GM19025 (cell line): ENCODE data around the gene KLHL14.

Experiments used
- ATAC-seq: cut with Tn5 transposase; IDR thresholded peaks from one replicate; pipeline ENCODE4 v1.9.1; 2021; ENCODE audit warnings: mild to moderate bottlenecking, low read depth, moderate library complexity; ENCODE audit not compliant: unreplicated experiment

The KLHL14 gene

DNA sequence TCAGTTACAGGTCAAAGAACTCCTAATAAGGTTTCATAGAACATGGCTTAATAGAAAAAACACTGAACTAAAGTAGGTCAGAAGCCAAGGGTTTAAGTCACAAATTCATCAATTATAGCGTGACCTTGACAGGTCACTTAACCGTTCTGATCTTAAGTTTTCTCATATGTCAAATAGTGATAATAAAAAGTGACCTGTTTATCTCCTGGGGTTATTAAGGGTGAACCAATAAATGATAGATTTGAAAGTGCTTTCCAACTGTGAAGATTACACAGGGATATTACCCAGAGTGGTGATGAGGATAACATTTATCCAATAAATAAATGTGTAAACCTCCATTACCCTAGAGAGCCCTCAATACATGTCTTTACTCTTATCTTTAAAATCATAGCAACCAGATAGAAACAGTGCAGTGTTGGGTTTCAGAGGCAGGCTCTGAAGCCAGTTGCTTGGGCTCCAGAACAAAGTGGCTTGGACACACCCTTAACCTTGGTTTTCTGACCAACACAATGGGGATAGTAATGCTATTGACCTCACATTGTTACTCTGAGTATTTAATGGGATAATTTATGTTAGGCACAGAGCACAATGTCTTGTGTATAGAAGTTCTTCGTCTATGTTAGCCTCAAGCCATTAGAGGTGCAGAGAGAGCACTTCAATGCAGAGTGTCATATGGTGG is 48.6 kb downstream of the KLHL14 start:
- no peak for ATAC-seq

DNA sequence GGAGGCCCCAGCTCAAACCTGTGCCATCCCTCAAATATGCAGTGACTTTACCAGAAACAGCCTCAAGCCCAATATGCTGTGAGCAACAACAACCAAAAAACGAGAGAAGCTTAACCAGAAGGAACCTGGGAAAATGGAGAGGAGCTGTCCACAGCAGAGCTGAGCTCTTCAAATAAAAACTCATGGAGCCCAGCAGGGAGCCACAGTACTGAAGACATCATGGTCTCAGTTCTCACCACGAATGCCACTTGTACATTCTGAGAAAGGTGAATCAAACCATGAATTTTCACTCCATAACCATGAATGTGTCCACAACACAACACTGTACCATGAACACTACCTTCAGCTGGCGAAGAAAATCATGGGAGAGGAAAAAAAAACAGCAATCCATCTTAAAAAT is 50.5 kb downstream of the KLHL14 start:
- no peak for ATAC-seq

DNA sequence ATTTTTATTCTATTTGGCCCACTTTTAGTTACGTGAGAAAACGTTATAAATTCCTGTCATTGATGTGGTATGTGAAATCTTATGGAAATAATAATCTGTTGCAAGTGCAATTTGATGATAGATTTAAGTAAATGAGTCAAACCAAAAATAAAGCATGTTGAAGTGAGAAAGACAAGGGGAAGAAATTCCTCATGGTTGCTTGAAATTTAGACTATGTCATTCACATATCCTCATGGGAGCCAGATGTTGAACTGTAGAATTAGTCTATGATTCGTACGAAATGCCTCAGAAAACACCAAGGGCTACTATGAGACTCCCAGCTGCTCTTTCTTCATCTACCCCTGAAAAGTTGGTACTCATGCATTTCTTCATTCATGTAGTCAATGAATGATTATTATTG is 55.7 kb downstream of the KLHL14 start:
- ATAC-seq = no peak

DNA sequence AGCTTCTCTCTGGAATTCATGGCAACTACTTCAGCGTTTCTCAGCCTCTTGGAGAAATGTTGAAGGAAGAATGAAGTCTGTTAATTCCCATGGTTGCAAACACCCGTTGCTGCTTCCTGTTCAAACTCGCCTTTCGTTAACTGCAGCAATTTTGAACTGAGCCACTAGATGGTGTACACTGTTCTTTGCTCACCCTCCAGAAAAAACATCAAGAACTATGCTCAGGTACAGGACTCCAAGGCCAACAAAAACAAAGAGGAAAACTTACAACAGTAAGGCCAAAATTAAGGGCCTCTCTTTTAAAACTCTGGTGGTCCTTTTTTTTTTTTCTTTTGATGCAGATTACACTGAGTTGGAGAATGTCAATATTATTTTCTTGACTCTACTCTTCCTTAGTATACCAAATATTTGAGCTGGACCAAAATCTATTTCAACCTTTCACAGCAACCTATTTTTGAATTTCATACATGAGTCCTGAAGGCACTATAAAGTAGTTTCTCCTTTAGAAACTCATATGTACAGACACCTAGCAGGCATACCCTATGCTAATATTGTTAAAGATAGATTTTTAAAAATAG is 58.2 kb downstream of the KLHL14 start:
- peak; percentile 96 for ATAC-seq

DNA sequence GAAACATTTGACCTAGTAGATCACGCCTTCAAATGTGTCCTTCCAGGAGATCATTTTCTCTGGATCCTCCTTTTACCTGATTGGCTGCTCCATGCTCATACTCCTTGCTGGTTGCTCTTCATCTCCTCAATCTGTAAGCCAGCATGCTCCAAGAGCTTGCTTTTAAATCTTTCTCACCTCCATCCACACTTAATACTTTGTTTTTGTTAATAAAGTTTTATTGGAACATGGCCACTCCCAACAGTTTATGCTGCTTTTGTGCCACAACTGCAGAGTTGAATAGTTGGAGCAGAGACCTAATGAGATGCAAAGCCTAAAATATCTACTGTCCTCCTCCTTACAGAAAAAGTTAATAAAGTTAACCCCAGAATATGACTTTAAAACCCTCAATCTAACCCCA is 60.0 kb downstream of the KLHL14 start:
- no peak for ATAC-seq

DNA sequence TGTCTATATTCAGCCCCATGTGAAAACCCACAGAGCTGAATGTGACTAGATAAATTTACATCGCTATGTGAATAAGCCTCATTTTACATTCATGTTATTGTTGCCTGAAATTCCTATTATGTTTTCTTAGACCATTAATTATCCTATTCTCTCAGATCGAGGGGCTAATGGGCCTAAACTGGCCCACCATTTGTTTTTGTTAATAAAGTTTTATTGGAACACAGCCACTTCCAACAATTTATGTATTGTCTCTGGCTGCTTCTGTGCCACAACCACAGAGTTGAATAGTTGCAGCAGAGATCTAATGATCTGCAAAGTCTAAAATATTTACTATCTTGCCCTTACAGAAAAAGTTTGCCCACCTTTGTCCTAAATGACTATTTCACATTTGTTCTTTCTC is 61.0 kb downstream of the KLHL14 start:
- no peak for ATAC-seq

DNA sequence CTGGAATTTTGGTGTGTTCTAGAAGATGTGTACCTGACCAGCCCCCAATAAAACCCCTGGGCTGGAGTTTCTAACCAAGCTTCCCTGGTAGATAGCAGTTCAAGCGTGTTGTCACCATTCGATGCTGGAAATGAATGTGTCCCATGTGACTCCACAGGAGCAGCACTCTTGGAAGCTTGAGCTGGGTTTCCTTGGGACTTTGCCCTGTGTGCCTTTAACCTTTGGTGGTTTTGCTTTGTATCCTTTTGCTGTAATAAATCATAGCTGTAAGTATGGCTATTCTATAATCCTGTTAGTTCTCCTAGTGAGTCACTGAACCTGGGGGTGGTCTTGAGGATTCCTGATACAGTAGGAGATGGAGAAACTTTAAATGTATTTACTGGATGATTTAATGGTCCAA is 65.2 kb downstream of the KLHL14 start:
- ATAC-seq = no peak

DNA sequence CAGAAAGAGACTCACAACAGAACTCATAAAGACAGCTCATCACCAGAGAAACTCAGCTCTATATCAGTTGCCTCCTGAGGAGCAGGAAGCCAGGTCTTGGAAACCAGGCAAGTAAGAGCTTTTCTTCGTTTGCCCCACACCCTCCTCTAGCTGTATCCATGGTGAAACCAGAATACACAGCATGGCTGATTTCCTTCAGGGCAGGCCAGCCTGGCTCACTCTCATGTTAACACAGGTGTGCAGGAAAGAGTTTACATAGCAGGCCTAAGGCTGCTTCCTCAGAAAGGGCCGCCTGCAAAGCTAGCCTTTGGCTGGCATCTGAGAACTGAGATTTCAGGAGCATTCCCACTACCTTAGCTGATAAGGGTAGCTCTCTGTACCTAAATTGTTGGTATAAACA is 65.7 kb downstream of the KLHL14 start:
- no peak for ATAC-seq

DNA sequence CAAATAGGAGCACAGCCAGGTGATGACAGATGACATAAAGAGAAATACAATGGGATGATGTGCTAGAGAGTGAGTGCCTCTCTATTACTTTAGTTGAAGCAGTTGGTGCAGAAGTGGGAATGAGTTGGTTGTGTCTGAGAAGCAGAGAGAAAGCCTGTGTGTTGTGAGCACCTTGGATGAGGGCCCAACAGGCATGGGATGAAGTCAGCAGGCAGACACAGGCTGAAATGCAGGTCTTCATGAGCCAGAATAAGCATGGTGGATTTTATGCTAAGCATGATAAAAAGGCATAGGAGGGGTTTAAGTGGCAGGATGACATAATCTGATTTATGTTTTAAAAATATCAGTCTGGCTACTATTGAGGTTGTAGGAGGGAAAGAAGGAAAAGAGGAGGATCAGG is 71.5 kb downstream of the KLHL14 start:
- no peak for ATAC-seq

DNA sequence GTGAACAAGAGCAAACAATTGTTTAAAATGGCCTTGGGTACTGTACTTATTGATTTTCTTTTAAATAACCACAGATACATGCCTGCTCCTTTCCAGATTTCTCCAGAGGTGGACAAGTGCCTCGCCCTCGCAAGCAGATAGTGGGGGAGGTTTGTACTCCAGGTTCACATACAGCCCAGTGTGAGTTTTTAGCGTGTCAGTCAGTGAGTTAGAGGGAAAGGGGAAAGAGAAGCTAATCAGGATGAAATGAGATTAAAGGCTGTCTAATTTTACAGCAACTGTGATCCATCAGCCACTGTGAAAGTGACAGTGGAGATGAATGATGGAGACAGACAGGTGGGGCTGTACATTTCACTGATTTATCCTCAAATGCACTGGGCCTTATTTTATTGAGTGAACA is 74.7 kb downstream of the KLHL14 start:
- ATAC-seq = no peak

DNA sequence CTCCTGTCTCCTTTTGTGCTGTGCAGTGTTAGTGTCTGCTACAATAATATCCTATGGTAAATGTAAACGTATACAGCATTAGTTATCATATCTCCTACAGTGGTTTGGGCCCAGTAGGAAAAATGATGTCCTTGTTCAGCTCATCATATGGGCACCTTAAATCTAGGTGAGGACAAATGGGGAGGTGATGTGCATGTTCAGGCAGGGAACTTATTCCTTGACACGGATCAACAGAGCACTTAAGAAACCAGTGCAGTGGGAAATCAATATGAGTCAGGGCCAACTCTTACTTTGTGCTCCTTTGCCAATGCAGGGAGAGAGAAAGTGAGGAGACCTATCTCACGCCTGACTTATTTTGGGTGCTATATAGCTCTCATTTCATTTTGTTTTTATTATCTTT is 76.4 kb downstream of the KLHL14 start:
- no peak for ATAC-seq

DNA sequence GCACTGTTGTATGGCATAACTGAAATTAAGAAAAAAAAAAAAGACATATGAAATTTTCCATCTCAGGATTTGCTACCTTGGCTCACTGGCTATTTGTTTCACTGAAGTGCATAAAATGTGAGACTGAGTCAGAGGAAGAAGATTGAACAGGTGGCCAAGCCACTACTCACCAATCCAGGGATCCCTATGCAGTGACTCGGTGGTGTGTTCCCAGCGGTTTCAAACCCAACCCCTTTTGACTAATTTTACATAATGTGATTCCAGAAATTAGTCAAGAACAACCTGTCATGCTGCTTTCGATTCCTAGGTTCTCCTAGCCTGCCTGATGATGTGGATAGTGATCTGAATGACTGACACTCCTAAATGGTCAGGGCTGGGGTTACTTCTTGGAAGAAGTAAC is 77.3 kb downstream of the KLHL14 start:
- ATAC-seq = no peak

DNA sequence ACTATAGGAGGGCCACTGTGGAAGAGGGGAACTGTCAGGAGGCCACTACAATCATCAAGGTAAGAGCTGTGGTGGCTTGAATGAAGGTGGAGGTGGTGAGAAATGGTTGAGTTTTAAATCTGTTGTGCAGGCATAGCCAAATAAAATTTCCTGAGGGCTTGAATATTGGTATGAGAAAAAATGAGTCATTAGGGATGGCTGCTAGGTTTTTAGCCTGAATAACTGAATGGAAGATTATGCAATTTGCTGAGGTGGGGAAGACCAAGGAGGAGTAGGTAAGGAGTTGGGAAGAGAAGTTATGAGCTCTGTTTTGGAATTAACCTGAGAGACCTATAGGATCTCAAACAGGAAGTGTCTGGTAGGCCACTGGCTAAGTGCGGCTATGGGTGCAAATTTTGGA is 84.0 kb downstream of the KLHL14 start:
- ATAC-seq = no peak

DNA sequence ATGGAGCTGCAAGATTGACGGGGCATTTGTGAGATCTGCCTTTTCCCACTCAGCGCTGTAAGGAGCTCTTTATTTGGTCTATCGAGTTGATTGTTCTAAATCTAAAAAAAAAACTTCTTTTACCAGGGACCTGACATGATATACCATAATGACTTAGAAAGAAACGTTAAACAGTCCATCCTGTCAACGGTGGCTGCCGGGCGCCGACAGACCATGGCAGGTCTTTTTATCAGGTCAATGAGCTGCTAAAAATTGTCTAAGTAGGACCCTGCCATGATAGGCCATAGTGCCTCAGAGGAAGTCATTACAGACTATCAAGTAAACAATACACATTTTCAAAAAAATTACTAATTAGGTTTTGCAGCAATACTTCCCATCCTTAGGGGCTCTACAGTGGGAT is 87.9 kb downstream of the KLHL14 start:
- no peak for ATAC-seq

DNA sequence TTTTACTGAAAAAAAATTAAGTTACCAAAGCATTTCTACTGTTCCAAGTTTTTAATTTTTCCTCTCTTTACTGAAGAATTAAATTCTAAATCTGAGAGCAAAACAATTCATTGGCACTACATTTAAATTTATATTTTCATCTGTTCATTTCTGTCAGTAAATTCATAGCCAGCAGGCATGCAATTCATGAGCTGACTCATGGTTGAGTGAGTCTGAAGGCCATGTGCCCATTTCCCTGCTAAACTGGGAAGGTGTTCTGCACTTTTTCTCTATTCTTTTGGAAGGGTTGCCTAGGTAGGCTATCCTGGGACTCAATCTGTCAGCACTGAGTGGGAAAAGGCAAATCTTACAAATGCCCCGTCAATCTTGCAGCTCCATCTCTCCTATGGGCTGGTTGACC is 88.7 kb downstream of the KLHL14 start:
- ATAC-seq = no peak

DNA sequence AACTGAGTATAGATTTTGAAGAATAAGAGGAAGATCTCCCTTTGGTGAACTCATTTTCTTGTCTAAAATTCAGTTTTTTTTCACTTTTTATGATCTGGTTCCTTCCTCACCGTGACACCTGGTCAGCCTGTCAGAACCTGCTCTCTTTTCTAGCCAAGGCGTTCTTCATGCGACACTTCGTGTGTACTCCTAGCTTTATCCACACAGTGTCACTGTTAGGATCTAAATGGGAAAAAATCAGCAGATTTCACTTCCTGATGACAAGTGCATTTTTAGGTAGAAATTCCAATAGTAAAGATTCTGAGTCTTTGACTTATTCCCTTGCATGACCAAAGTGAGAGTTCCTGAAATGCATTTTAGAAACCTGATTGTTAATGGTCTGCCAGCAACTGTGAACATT is 89.8 kb downstream of the KLHL14 start:
- no peak for ATAC-seq

DNA sequence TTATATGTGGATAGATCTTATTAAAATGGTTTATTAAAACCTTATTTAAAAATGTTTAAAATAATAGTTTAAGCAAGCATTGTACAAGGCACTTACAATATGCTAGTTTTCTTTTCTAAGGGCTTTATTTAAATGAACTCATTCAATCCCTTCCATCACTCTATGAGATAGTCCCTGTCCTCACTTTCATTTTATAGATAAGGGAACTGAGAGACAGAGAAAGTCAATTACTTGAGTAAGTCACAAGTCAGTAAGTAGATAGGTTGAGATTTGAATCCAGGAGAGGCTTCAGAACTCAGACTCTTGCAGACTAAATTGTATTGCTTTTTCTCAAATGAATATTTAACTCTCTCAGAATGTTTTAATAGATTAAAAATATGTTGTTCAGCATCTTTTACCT is 95.2 kb downstream of the KLHL14 start:
- no peak for ATAC-seq

DNA sequence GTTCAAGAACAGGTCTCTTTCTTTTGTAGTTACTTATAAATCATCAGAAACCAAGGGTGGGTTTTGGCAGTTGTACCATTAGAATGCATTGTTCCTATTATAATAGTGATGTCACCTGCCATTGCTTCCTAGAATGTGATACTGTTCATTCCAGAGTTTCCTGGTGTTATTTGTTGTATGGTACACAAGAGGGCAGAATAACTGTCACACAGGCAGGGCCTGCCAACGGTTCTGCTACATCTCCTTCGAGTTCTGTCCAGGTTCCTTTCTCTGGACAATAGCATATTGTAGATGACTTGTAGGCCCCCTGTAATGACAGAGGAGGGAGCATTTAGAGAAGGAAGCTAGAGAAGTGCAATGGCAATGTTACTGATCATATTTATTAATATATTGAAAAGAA is 98.3 kb downstream of the KLHL14 start:
- ATAC-seq = no peak

DNA sequence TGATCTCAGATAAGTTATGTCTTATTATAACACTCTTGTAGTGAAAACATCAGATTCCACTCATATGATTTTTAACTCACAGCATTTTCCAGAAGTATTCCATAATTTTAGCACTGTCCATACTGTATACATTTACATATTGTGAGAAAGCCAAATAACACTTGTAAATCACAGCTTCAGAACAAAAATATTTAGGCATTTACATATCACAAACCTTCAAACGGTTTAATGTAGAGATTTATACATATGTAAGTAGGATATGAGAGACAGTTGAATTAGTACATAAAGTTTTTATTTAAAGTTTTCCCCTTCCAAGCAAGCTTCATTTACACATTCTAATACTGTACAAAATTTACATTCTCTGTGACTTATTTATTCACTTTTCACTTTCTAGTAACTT is 100.4 kb downstream of the KLHL14 start:
- ATAC-seq = no peak

DNA sequence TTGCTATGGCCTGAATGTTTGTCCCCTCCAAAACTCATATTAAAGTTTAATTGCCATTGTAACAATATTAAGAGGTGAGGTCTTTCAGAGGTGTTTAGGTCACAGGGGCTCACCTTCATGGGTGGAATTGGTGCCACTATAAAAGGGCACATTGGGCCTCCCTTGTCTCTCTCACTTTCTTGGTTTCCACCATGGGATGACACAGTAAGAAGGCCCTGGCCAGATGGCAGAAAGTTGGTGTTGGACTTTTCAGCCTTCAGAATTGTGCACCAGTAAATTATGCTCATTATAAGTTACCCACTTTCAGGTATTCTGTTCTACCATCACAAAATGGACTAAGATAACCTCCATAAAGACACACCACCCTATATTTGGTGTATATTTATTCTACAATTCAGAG is 102.1 kb downstream of the KLHL14 start:
- ATAC-seq = no peak

DNA sequence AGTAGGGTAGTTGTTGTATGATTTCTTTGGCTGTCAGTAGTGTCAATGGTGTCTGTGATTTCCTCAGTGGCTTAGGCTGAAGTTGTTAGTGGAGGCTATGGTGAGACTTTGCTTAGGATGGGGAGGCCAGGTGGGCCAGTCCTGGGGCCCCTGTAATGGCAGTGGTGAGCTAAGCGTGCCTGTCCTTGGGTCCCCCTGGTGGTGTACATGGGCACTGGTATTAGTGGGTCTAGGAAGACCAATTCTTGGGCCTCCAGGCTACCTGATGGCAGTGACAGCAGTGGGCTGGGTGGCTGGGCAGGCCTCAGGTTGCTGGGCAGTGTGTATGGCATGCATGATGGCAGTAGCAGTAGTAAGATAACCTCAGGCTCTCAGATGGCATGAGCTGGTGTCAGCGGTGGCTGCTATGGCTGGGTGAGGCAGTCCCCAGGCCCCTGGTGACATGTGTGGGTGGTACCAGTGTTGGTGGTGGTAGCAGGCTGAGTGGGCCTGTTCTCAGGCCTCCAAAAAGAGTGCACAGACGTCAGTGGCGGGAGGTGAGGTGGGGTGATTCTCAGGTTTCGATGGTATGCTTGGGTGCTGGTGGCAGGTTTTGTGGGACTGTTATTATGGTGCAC is 103.2 kb downstream of the KLHL14 start:
- no peak for ATAC-seq

DNA sequence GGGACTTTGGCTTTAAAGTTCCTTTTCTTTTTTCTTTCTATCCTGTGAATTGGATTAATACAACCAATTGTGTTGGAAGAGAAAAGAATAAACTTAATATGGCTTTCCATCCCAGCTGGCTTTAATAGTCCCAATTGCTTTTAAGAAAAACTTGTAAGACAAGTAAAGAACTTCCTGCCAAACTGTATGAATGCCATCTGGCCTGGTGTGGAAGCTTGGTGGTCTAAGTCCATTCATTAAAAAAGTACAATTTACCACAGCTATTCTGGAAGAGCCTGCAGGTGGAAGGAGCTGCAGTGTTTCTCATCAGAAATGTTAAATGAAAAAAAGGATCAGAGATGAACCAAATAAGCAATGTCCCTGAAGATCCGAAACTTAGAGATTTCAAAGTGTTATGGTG is 103.9 kb downstream of the KLHL14 start:
- no peak for ATAC-seq
